H1 (cell line): Measurements from ENCODE around the gene C7orf25. TPM values are rescaled to one million over a fixed set of nuclear protein-coding genes. Genes with fewer than 3 reads are reported as not detected.

Experiments
- CBX8 ChIP-seq: fragments of 300-800, 300-1000 bp; sonication (generic); IDR thresholded peaks from 2 replicates; pipeline ENCODE4 v1.7.1; 2016; ENCODE audit warnings: low read depth, low read length, borderline replicate concordance
- TBP ChIP-seq: IDR thresholded peaks from 2 replicates; pipeline ENCODE4 v1.6.1; 2011; ENCODE audit warnings: low read depth, low read length, improper control_type of control experiment
- polyA plus RNA-seq, 7 experiments: library from polyadenylated mRNA; depleted of rRNA in 3 of 7; stranded (reverse) in 5 of 7; unstranded in 2 of 7; fragments of >200 nt in 5 of 7; fragments of 200-250 nt in 2 of 7; gene quantifications; 1 replicate in 5 of 7; 2 replicates in 1 of 7; 4 replicates in 1 of 7; pipeline versions ENCODE4 v1.2.1 to v1.2.3, GENCODE V29; 2011 to 2013; ENCODE audit warnings: missing spikeins in 2 of 7, mixed read lengths in 2 of 7
- total RNA-seq: library from RNA; stranded (reverse); fragmentation: NEBNext Ultra II Directional; extraction: Animal tissue kit (Norgen Biotek cat#: 25700); gene quantifications from 2 replicates; pipeline ENCODE4 v1.2.1, GENCODE V29; 2021

C7orf25 gene
- total and polyA plus RNA-seq, 2 of the 8 experiments (the other 6 are each of a cell fraction or from before 2014, with no cell fraction given) = 0.70 to 4.5 TPM

DNA sequence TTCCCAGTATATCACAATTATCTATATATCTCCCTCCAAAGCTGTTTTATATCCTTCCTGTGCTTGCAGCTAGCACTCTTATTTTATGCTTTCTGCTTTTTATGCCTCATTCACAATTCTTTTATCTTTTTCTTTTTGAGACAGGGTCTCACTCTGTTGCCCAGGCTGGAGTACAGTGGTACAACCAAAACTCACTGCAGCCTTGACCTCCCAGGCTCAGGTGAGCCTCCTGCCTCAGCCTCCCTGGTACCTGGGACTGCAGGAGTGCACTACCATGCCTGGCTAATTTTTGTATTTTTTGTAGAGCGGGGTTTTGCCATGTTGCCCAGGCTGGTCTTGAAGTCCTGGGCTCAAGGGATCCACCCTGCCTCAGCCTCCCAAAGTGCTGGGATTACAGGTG, 5.7 kb downstream of the C7orf25 start (continued):
- TF ChIP-seq TBP (no peak), CBX8 (no peak)
